NOMO-1 treated with dmso at 0.1 percent for 144 hours (cell line): Measurements from ENCODE around the gene SH3GLB2.
"Not testable (repeated sequence)": the region's sequence is repeated elsewhere in the genome, so short reads cannot be mapped to it uniquely, and the experiment has no call there.

ENCODE experiments used
- DNase-seq: peaks from one replicate; lab custom pipeline; 2025; ENCODE audit not compliant: unreplicated experiment; lab: John Stamatoyannopoulos, UW

The SH3GLB2 gene

GRCh38 chr9:129001504-129002325 lies 26.4 kb downstream of the SH3GLB2 start:
- no peak for DNase-seq

DNA sequence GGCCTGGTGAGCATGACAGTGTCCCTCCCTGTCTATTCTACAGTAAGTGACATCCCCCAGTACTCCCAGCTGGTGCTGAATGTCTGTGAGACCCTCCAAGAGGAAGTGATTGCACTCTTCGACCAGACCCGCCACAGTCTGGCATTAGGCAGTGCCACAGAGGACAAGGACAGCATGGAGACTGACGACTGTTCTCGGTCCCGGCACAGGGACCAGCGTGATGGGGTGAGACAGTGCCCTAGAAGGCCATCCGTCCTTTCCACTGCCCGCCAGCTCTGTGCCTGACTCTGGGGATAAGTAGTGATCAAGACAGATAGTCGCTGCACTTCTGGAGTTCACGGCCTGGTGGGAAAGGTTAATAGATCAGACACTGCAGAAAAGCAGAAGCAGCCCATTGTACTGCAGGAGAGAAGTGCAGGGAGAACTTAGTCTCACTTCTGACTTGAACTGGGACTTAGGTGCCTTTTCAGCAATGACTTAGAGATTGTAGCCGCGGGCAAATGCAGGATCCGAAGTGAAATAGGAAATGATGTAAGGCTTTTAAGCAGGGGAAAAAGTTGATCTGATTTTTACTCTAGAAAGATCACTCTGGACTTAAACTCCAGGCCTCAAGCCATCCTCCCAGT lies 28.4 kb downstream of the SH3GLB2 start:
- no peak for DNase-seq

DNA sequence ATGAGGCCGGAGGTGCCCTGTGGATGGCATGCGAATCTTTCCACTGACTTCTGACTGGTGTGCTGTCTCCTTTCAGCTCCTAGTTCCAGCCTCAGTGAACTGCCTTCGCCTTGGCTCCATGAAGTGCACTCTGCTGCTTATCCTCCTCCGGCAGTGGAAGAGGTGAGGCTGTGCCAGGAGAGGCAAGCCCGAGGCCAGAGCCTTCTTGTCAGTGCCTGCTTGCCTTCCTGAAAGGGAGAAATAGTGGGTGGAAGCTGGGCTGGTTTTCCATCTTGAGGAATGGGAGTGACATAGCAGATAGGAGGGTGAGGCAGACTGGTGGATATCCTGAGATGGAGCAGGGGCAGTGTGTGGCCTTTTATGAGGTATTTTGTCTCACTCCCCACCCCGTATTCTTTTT lies 29.7 kb downstream of the SH3GLB2 start:
- no peak for DNase-seq

DNA sequence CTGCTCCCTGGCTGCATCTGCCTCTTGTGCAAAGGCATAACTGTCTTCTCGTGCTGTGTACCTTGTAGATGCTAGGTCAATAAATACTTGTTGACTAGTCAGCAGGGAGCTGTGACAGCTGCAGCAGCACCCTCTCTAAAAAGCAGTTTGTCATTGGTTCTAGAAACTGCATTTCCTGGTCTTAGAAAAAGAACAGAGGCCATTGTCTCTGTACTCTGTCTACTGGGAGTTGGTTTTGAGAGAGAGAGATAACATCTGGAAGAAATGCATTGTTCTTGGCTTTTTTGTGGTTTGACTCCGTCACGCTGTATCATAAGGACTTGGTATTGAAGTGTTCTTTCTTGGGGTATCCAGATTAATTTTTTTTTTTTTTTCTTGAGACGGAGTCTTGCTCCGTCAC lies 32.3 kb downstream of the SH3GLB2 start:
- no peak for DNase-seq

GRCh38 chr9:128992995-128993394 lies 35.1 kb downstream of the SH3GLB2 start:
- DNase-seq, result no peak

DNA sequence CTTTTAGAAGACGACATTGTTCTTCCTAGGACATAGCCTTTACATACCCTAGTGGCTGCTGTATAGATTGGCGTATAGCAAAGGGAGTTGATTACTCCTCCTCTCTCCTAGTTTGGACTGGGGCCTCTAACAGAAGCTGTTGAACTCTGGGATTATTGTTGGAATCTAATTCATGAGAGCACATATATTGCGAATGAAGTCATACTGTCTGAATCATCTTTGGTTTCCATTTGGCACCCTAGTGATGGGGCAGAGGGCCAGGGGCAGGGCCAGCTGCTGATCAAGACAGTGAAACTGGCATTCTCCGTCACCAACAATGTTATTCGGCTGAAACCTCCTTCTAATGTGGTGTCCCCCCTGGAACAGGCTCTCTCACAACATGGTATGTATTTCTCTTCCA lies 40.3 kb downstream of the SH3GLB2 start:
- no peak for DNase-seq

GRCh38 chr9:128986671-128987070 lies 41.5 kb downstream of the SH3GLB2 start:
- DNase-seq, result no peak

- no peak for DNase-seq
These were observed 44.6 kb downstream of the SH3GLB2 start for GRCh38 chr9:128983536-128983935.

GRCh38 chr9:128979111-128979510 lies 49.0 kb downstream of the SH3GLB2 start:
- DNase-seq, result no peak

DNA sequence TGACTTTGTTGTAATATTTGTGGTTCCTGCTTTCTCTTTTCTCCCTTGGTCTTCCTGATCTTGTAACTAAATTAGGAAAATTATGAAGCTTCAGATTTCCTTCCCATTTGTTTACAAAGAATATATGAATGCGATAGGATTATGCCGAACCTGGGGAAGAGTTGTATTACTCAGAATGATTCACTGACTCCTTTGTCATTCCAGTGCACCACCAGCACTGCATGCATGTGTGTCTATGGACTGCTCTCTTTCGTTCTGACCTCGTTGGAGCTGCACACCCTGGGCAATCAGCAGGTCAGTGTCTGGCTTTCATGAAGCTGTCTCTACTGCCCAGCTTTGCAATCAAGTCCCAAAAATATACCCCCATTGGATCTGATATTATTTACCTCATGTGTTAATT lies 55.2 kb downstream of the SH3GLB2 start:
- no peak for DNase-seq

DNA sequence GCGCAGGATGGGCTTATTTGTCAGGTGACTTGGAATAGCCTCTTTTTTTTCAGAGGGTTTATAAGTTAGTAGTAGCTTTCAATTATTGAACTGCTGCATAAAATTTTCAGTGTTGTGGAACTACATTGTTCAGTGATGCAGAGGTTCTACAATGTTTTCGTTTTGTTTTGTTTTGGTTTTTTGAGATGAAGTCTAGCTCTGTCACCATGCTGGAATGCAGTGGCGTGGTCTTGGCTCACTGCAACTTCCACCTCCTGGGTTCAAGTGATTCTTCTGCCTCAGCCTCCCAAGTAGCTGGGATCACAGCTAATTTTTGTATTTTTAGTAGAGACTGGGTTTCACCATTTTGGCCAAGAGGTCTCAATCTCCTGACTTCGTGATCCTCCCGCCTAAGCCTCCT lies 58.6 kb downstream of the SH3GLB2 start:
- DNase-seq, result no peak

DNA sequence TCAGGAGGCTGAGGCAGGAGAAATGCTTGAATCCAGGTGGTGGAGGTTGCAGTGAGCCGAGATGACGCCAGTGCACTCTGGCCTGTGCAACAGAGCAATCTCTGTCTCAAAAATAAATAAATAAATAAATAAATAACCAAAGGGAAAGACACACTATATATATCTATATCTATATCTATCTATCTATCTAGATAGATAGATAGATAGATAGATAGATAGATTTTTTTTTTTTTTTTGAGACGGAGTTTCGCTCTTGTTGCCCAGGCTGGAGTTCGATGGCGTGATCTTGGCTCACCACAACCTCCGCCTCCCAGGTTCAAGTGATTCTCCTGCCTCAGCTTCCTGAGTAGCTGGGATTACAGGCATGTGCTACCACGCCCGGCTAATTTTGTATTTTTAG lies 66.7 kb downstream of the SH3GLB2 start:
- DNase-seq, result not testable (repeated sequence)
